ENCODE measurements around the gene PRPF19. TPM values are rescaled to one million over a fixed set of nuclear protein-coding genes. Genes with fewer than 3 reads are reported as not detected.

The PRPF19 gene
- total RNA-seq, 4 donors from 2014 or later, result 50.3 to 93.9 (median 58.0) TPM

DNA sequence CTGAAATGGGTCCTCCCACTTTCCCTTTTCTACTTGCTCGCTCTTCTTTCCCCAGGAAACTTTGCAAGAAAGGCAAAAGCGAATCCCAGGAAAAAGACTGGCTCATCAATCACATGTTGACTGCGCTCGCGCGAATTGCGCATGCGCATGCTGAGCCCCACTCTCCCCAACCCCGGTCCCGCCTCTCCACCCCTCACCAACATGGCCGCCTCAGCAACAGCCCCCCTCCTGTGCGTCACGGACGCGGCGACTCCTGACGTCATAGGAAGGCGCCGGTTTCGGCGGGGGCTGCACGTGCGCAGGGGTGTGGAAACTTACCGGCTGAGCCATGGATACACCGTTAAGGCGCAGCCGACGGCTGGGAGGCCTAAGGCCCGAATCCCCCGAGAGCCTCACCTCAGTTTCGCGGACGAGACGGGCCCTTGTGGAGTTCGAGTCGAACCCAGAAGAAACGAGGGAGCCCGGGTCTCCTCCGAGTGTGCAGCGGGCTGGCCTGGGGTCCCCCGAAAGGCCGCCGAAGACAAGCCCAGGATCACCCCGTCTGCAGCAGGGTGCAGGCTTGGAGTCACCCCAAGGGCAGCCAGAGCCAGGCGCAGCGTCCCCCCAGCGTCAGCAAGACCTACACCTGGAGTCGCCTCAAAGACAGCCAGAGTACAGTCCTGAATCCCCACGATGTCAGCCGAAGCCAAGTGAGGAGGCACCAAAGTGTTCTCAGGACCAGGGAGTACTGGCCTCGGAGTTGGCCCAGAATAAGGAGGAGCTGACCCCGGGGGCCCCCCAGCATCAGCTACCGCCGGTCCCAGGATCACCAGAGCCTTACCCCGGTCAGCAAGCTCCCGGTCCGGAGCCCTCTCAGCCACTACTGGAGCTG, 64.4 kb downstream of the PRPF19 start, which contains the start of gene CCDC86:
TSS of gene CCDC86 (plus strand) at position 317 of the 871 bp plus-strand sequence. CDS start at position 329, 12 bp downstream.
- peak; percentile 93 for ATAC-seq (ENCODE audit: low FRiP score)
- DNase-seq (ENCODE audit: low spot score), result peak; percentile 92
- TF ChIP-seq, protein P1, sequence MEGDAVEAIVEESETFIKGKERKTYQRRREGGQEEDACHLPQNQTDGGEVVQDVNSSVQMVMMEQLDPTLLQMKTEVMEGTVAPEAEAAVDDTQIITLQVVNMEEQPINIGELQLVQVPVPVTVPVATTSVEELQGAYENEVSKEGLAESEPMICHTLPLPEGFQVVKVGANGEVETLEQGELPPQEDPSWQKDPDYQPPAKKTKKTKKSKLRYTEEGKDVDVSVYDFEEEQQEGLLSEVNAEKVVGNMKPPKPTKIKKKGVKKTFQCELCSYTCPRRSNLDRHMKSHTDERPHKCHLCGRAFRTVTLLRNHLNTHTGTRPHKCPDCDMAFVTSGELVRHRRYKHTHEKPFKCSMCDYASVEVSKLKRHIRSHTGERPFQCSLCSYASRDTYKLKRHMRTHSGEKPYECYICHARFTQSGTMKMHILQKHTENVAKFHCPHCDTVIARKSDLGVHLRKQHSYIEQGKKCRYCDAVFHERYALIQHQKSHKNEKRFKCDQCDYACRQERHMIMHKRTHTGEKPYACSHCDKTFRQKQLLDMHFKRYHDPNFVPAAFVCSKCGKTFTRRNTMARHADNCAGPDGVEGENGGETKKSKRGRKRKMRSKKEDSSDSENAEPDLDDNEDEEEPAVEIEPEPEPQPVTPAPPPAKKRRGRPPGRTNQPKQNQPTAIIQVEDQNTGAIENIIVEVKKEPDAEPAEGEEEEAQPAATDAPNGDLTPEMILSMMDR (IDR thresholded peaks at IDR 0.05), result no peak

Other genes with a start within 250 kb of the PRPF19 start
- gene MS4A8, start 207.0 kb downstream of the PRPF19 start, total RNA-seq, result not detected
- gene MS4A18, start 181.9 kb downstream of the PRPF19 start, total RNA-seq, result not detected
- not detected for gene MS4A15, start 149.7 kb downstream of the PRPF19 start, total RNA-seq
- not detected for gene MS4A10, start 121.3 kb downstream of the PRPF19 start, total RNA-seq
- gene CCDC86, start 64.5 kb downstream of the PRPF19 start, total RNA-seq, result 10 to 100 TPM; 17.5 to 68.6 (median 22.5) TPM
- gene PTGDR2, start 50.6 kb downstream of the PRPF19 start, total RNA-seq, result 1 to 10 TPM in 1 of 4 donors, under 1 TPM in 1, not detected in 2; 0.28 to 1.1 TPM
- gene ZP1, start 39.0 kb downstream of the PRPF19 start, total RNA-seq, result 1 to 10 TPM in 2 of 4 donors, not detected in 2; 2.2 to 3.0 TPM
- 100 to 1,000 TPM in 1 of 4 donors, 10 to 100 TPM in 3; 79.6 to 150 (median 88.7) TPM for gene TMEM109, start 7.6 kb upstream of the PRPF19 start, total RNA-seq
- gene TMEM132A, start 17.9 kb upstream of the PRPF19 start, total RNA-seq, result 10 to 100 TPM in 1 of 4 donors, 1 to 10 TPM in 3; 2.9 to 11.3 (median 6.7) TPM
- 10 to 100 TPM; 17.6 to 56.0 (median 32.3) TPM for gene SLC15A3, start 45.6 kb upstream of the PRPF19 start, total RNA-seq
- 1 to 10 TPM in 3 of 4 donors, under 1 TPM in 1; 0.79 to 6.5 (median 2.2) TPM for gene CD6, start 65.1 kb upstream of the PRPF19 start, total RNA-seq
- gene CD5, start 195.9 kb upstream of the PRPF19 start, total RNA-seq, result 1 to 10 TPM in 3 of 4 donors, under 1 TPM in 1; 0.37 to 5.4 (median 2.0) TPM